ENCODE measurements around the gene MARVELD2.

Gene MARVELD2

DNA sequence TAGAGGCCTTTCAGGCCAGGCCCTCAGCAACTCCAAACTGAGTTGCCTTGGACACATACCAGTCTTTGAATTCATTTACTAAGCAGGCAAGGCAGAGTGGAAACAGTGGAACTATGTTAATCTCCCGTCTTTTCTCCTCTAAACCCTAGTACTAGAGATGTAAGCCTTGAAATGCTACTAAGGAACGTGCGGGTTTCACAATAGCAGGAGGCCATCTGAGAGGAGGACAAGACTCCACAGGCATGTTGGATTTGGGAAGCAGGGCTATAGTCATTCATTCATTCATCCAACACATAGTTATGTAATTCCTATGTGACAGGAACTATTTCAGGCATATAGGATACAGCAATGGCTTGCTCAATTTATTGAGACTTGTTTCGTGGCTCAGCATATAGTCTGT lies 74.3 kb downstream of the MARVELD2 start:
- Histone ChIP-seq H3K4me1 (ENCODE audit: control insufficient read depth, insufficient read depth, low read length) (no peaks in the 10 kb centered on the region), H3K9ac (ENCODE audit: low read length) (no peak overlapping the region), H3K4me3 (ENCODE audit: low read length) (no peak overlapping the region), H3K36me3 (ENCODE audit: control insufficient read depth, insufficient read depth, low read length) (no peaks in the 10 kb centered on the region), H3K27me3 (ENCODE audit: control insufficient read depth, insufficient read depth, low read length) (peaks cover 10% of the 10 kb centered on the region), H3K27ac (ENCODE audit: low read depth, low read length) (no peak overlapping the region)

DNA sequence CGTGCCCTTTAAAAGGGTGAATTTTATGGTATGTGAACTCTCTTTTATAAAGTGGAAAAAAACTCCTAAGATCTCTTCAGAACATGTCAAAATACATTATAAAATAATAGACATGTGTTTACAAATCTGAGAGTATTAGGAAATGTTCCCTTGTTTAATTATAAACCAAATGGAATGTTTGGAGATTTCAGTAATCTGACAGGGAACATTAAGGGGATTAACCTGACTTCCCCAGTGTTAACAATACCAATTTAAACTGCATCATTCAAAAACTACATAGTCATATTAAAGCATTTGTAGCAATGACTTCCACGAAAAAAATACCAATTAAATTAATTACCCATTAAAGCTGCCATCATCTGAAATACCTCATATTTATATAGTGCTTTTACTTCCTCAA lies 76.1 kb downstream of the MARVELD2 start:
- Histone ChIP-seq H3K4me3 (ENCODE audit: low read length) (no peak overlapping the region), H3K4me1 (ENCODE audit: control insufficient read depth, insufficient read depth, low read length) (no peaks in the 10 kb centered on the region), H3K9ac (ENCODE audit: low read length) (no peak overlapping the region), H3K27me3 (ENCODE audit: control insufficient read depth, insufficient read depth, low read length) (peaks cover 10% of the 10 kb centered on the region), H3K36me3 (ENCODE audit: control insufficient read depth, insufficient read depth, low read length) (no peaks in the 10 kb centered on the region), H3K27ac (ENCODE audit: low read depth, low read length) (no peak overlapping the region)

DNA sequence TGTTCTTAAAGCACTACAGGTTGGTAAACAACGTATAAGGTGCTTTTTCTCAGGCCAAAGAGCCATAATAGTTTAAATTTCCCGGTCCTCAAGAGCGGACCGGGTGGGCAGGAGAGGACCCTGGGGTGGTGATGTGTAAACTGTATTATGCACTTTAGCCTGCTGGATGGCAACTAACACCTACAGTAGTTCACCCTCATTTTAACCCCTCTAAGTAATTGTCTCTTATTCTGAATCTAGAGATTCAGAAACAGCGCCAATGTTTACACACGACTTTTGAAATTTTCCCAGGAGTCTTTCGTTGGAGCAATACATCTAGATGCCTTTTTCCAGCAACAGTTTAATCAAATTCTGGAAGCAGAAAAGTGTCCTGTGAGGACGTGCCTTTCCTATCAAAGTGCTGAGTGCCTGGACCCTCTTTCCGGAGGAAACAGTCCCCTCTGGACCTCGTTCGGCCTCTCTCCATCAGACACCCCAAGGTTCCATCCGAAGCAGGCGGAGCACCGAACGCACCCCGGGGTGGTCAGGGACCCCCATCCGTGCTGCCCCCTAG lies 77.0 kb downstream of the MARVELD2 start:
- Histone ChIP-seq H3K27me3 (ENCODE audit: control insufficient read depth, insufficient read depth, low read length) (peaks cover 10% of the 10 kb centered on the region), H3K9ac (ENCODE audit: low read length) (no peak overlapping the region), H3K4me1 (ENCODE audit: control insufficient read depth, insufficient read depth, low read length) (no peaks in the 10 kb centered on the region), H3K27ac (ENCODE audit: low read depth, low read length) (no peak overlapping the region), H3K4me3 (ENCODE audit: low read length) (peak overlapping the region; percentile 80), H3K36me3 (ENCODE audit: control insufficient read depth, insufficient read depth, low read length) (no peaks in the 10 kb centered on the region)

DNA sequence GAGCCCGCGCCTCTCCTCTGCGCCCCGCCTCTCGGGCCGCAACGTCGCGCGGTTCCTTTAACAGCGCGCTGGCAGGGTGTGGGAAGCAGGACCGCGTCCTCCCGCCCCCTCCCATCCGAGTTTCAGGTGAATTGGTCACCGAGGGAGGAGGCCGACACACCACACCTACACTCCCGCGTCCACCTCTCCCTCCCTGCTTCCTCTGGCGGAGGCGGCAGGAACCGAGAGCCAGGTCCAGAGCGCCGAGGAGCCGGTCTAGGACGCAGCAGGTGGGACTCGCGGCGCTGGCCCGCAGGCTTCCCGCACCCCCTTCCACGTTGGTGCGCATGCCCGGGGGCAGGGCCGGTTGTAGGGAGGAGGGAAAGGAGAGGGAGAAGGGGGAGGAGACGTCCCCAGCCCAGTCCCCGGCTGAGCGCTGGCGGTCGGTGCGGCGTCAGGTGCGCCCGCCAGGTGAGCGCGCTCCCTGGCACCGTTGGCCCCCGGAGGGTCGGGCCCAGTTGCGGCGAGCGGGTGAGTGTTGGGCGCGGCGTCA lies 77.5 kb downstream of the MARVELD2 start, which contains the start of gene OCLN:
Gene OCLN, plus strand, starts transcription at position 400 of the 532 bp plus-strand sequence. CDS start 11,455 bp downstream, outside the sequence.
- Histone ChIP-seq H3K27me3 (ENCODE audit: control insufficient read depth, insufficient read depth, low read length) (peaks cover 10% of the 10 kb centered on the region), H3K9ac (ENCODE audit: low read length) (peak within 1 kb of the TSS; percentile 17), H3K36me3 (ENCODE audit: control insufficient read depth, insufficient read depth, low read length) (no peaks in the 10 kb centered on the region), H3K4me1 (ENCODE audit: control insufficient read depth, insufficient read depth, low read length) (no peaks in the 10 kb centered on the region), H3K4me3 (ENCODE audit: low read length) (peak within 1 kb of the TSS; percentile 80), H3K27ac (ENCODE audit: low read depth, low read length) (no peak within 1 kb of the TSS)

DNA sequence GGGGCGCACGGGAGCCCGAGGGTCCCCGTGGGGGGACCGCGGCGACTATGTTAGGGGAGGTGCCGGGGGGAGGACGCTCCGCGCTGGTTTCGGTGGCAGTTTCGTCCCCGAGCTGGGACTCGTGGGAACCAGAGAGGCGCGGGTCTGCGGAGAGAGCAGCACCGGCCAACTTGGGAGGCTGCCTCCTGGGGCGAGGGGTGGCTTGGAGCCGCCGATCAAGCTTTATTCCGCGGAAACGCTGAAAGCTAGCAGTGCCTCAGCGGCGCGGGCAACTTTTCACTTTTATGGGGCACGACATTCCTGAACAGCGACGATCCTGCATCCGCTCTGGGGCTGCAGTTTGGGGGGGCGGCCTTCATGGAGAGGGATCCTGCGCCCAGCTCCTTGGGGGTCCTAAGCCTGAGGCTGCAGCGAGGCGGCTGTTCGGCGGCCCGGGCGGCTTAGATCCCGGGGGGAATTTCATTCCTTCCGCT lies 78.0 kb downstream of the MARVELD2 start:
- H3K27me3 ChIP-seq (ENCODE audit: control insufficient read depth, insufficient read depth, low read length) = peaks cover 10% of the 10 kb centered on the region

DNA sequence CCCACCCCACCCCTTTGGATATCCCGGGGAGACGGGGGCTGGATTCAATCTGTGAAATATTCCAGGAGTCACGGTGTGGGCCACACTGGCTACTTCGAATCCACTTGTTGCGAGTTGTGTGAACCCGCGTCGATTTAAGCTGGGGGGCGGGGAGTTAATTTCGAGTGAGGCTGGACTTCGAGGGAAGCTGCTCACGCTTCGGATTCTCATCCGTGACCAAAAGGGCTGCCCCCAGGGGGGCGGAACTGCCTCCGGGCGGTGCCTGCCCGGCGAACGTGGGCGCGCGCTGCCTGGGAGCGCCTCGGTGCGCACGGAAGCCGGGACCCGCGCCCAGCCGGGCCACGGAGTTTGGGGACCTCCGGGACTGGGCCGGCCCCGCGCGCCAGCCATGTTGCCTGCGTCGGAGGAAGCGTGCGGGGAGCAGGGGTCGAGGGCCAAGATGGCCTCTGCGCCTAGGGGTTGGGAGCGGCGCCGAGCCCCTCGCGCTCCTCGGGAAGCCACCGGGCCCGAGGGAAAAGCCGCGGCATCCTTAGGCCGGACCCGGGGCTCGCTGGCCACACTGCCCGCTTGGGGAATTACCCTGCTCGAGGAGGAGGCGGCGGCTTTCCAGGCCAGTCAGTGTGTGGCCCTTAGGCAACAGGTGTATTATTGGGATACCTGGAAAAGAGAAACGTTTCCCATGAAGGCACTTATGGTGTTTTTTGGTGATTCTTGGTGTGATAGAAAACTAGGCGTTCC lies 78.6 kb downstream of the MARVELD2 start:
- H3K27me3 ChIP-seq (ENCODE audit: control insufficient read depth, insufficient read depth, low read length) = peaks cover 10% of the 10 kb centered on the region
- H3K4me1 ChIP-seq (ENCODE audit: control insufficient read depth, insufficient read depth, low read length) = no peaks in the 10 kb centered on the region
- peak overlapping the region; percentile 17 for H3K9ac ChIP-seq (ENCODE audit: low read length)
- H3K4me3 ChIP-seq (ENCODE audit: low read length) = peak overlapping the region; percentile 80
- no peak overlapping the region for H3K27ac ChIP-seq (ENCODE audit: low read depth, low read length)
- no peaks in the 10 kb centered on the region for H3K36me3 ChIP-seq (ENCODE audit: control insufficient read depth, insufficient read depth, low read length)

More for the DNA sequence above, 78.0 kb downstream of the MARVELD2 start:
- H3K9ac ChIP-seq (ENCODE audit: low read length) = peak overlapping the region; percentile 14
- no peaks in the 10 kb centered on the region for H3K4me1 ChIP-seq (ENCODE audit: control insufficient read depth, insufficient read depth, low read length)
- H3K27ac ChIP-seq (ENCODE audit: low read depth, low read length) = no peak overlapping the region
- no peaks in the 10 kb centered on the region for H3K36me3 ChIP-seq (ENCODE audit: control insufficient read depth, insufficient read depth, low read length)
- peak overlapping the region; percentile 80 for H3K4me3 ChIP-seq (ENCODE audit: low read length)
